ENCODE results near the gene REXO1.

The REXO1 gene

GRCh38 chr19:1860042-1860775 is 11.9 kb upstream of the REXO1 start:
- peak; percentile 44 for DNase-seq

GRCh38 chr19:1859331-1859781 is 11.1 kb upstream of the REXO1 start:
- DNase-seq: no peak

DNA sequence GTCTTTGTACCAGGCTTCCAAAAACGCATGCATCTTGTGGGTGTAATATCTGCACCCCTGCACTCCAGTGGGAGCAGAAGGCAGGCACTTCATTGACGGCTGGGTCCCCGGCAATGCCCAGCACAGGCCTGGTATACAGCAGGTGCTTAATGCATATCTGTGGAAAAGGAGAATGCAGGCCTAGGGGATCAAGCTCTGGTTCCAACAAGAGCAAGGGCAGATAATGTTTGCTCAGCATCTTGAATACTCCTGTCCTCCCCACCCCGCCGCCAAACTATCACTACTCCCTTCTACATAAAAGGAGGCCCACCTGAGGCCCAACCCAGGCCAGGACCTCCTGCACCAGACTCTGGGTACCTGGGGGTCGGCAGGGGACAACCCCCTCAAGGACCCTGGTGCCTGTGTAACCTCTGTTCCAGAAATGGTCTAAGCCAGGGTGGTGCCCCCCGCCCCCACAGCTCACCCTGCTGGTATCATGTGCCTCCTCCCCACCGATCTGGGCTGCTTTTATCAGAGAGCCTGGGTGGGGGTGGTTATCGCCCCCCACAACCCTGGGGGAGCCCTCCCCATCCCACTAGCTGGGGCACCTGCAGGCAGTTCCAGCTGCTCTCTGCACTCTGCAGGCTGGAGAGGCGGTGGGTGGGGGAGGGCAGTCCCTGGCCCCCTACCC is 10.3 kb upstream of the REXO1 start:
- DNase-seq: no peak

DNA sequence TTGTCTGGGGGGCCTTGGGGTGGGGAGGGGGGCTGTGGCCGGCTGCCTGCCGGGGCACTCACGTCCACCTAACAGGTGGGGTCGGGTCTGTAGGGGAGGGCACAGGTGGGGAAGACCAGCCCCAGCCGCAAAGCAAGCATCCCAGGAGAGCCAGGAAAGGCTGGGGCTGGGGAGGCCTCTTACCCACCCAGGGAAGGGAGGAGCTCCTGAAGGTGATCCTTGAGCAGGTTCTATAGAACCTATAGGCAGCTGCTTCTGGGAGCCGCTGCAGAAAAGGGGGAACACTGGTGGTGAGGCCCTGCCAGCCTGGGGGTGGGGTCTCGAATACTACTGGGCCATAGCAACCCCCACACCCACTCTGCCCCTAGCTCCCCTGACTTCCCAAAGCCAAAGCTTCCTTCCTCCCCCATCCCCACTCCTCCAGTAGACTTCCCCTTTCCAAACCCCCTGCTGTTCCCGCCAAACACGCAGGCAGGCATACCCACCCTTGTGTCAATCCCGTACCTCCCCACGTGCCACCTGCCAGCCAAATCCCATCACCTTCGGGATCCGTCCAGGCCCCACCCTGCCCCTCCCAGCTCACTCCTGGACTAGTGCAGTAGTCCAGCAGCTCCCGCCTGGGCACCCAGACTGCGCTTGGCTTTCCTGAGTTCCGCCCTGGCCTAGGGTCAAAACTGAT is 9.5 kb upstream of the REXO1 start:
- no peak for DNase-seq

GRCh38 chr19:1856698-1857603 is 8.7 kb upstream of the REXO1 start:
- DNase-seq: peak; percentile 26

- DNase-seq: no peak
Measured at GRCh38 chr19:1856345-1856697, 8.0 kb upstream of the REXO1 start.

GRCh38 chr19:1855828-1856255 is 7.6 kb upstream of the REXO1 start:
- DNase-seq: no peak

DNA sequence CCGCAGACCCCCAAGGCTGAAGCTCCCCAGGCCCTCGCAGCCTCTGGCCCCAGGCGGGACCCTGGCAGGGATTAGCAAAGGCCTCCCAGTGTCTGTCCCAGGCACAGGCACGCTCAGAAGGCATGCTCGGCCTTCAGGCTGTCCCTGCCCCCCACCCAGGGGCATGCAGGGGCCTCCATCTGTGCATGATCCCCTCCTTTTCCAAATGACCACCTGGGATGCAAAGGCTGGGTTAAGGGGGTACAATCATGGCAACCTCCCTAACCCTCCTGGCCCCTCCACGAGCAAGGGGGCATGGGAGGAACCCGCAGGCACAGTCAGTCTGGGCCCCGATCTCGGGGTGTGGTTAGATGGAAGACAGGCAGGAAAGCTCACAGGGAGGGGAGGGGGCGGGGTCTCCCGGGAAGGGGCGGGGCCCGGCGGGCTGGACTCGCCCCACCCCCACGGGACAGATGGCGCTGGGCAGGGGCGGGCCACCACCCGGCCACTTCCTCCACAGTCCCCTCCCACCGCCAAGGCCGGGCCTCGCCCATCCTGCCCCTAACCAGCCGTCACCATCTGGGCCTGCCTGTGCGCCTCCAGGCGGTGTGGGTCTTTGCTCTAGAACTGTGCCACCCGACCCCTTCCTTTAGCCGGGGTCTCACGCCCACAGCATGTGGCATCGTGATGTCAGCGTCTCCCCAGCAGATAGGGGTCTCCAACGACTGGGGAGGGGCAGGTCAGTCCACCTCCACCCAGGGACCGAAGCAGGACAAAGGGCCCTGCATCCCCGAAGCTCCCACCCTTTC is 7.0 kb upstream of the REXO1 start:
- peak; percentile 69 for DNase-seq

GRCh38 chr19:1854542-1855039 is 6.3 kb upstream of the REXO1 start:
- DNase-seq: peak; percentile 27

DNA sequence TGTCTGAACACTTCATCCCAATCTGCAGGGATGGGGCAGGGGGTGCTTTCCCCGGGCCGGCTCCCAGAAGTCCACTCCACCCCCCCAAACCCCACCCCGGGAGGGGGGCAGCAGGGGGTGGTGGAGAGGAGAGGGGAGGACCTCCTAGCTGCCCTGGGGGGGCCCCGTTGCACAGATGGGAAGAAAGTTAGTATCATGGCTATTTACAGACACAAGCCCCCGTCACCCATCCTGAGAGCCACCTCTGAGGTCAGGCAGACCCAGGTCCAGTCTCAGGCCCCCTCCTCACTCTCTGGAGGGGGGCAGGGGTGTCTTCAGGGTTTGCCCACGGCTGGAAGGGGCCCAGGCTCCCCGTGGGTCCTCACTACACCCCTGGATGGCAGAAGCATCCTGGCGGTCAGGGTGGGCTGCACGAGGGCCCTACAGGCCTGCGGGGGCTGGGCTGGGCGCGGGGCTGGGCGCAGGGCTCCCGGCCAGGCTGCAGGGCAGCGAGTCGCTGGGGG is 5.8 kb upstream of the REXO1 start:
- no peak for DNase-seq

GRCh38 chr19:1853295-1854038 is 5.2 kb upstream of the REXO1 start:
- DNase-seq: peak; percentile 74

DNA sequence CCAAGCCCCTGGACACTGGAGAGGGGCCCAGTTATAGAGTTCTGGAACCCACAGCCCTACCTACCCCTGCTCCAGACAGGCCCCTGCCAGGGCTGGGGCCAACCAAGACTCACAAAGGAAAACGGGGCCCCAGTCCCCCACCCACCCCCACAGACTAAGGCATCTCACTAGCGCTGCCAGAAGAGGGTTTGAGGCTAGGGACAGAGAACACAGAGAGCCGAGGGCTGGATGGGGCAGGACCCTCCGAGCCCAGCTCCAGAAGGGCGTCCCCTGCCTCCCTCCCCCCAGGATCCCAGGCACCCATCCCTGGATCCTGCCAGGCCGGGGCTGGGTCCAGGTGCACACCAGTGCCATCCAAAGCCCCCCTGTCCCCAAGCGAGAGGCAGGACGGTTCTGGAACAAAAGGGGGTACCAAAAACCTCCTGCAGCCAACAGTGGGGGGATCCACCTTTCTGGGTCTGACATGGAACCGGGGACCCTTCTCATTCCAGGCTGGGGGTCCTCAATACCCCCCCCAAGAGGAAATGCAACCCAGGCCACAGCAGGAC is 4.4 kb upstream of the REXO1 start:
- no peak for DNase-seq

- DNase-seq: peak; percentile 76
Measured at GRCh38 chr19:1851654-1852580, 3.6 kb upstream of the REXO1 start.

DNA sequence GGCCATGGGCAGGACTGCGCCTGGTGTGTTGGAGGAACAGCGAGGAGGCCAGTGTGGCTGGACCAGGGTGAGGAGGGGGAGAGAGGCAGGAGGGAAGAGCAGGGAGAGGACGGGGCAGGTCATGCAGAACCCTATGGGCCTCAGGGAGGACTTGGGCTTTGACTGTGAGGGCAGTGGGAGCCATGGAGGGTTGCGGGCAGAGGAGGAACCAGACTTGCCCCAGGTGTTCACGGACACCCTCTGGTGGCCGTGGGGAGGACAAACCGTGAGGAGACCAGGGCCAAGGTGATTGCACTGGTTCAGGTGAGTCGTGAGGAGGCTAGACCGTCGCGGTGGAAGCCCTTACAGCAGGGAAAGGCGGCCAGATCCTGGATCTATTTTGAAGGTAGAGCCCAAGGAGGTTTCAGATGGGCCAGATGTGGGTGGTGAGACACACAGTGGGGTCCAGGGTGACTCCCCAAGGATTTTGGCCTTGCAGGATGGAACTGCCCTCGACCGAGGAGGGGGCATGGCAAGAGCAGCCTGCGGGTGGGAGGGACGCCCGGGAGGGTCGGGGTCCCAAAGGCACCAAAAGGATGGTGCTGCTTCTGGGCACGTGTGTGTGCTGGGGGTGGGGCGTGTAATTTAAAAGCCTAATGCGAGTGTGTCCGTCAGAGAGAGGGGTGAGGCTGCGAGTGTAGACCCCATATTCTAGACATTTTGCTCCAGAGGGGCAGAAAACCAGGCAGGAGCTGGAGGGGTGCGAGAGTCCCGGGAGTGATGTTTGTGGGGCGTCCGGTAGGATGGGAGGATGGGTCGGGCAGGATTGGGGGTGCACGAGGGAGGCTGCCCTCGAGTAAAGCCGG is 2.7 kb upstream of the REXO1 start:
- no peak for DNase-seq

DNA sequence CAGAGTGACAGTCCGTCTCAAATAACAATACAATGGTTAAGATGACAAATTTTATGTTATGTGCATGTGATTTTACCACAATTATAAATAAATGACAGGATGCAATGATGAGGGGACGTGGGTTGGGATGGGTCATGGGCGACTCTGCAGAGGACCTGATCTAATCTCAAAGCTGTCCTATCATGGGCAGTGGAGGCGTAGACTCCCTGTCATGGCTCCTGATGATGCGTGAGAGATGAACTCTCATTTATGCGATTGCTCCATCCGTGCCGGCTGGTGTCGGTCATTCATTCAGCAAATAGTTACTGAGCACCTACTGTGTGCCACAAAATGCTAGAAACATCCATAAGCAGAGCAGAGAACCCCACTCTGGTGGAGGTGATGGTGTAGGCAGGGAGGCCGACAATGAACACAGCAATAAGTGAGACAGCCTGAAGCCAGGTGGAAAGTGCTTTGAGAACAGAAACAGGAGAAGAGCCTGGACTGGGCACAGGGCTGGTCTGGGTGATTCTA is 1.7 kb upstream of the REXO1 start:
- no peak for DNase-seq

DNA sequence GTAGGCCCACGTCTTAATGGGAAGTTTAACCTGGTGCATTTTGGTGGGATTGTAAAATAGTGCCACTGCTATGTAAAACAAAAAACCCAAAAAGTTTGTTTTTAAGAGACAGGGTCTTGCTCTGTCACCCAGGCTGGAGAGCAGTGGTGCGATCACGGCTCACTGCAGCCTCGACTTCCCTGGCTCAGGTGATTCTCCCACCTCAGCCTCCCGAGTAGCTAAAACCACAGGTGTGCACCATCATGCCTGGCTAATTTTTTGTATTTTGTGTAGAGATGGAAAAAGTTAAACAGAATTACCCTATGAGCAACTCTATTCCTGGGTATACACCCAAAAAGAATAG is 820 bp upstream of the REXO1 start:
- no peak for DNase-seq

GRCh38 chr19:1847684-1848398 is 442 bp downstream of the REXO1 start:
- no peak for DNase-seq

DNA sequence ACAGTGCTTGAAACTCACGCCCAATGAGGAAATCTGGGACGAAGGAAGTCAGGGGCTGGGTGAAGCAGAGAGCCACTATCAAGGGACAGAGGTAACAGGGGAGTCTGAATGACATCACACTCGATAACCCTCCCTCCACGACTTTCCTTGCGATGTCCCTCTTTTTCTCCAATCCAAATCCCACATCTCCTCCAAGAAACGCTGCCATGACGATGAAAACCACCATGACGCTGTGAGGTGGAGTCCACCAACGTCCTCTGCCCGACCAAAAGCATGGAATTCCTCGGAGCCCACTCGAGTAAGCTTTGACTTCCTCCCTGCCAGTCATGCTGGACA is 967 bp downstream of the REXO1 start:
- DNase-seq: no peak

All from effector CD8-positive, alpha-beta T cell (primary cell).